Right forelimb (tissue), 1 donor: ENCODE results near the gene CDS2.

ENCODE experiments used
- DNase-seq: peaks from one replicate; pipeline ENCODE4 v3.0.0-alpha.2; 2018

The CDS2 gene

GRCh38 chr20:5182615-5183254 is 55.9 kb downstream of the CDS2 start:
- DNase-seq, result no peak

GRCh38 chr20:5183731-5184474 is 57.1 kb downstream of the CDS2 start:
- DNase-seq, result no peak

GRCh38 chr20:5184684-5185083 is 57.9 kb downstream of the CDS2 start:
- DNase-seq, result no peak

- no peak for DNase-seq
Measured at GRCh38 chr20:5187122-5187521, 60.3 kb downstream of the CDS2 start.

- DNase-seq, result no peak
Measured at GRCh38 chr20:5188736-5189135, 61.9 kb downstream of the CDS2 start.

DNA sequence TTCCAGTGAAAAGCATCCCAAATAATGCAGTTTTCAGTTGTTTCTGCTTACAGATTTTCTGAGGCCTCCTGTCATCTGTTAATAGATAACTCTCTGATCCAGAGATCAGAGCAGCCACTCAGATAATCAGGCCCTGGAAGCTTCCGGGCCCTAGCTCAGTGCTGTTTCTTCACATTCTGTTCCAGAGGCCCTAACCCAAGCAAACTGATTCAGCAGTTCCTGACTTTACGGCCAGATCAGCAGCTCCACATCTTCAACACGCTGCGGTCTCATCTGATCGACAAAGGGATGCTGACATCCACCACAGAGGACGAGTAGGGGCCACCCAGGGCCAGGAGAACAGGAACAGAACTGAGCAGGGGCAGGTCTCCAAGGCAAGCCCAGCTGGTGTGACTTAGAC is 63.1 kb downstream of the CDS2 start:
- DNase-seq, result no peak

- DNase-seq, result no peak
Measured at GRCh38 chr20:5190444-5190843, 63.6 kb downstream of the CDS2 start.

GRCh38 chr20:5191829-5192569 is 65.2 kb downstream of the CDS2 start:
- DNase-seq, result peak; percentile 58

GRCh38 chr20:5192570-5193431 is 66.0 kb downstream of the CDS2 start:
- DNase-seq, result no peak

- no peak for DNase-seq
Measured at GRCh38 chr20:5195655-5196054, 68.8 kb downstream of the CDS2 start.

- no peak for DNase-seq
Measured at GRCh38 chr20:5196149-5196548, 69.3 kb downstream of the CDS2 start.

GRCh38 chr20:5197270-5197827 is 70.5 kb downstream of the CDS2 start:
- no peak for DNase-seq

GRCh38 chr20:5197847-5198650 is 71.2 kb downstream of the CDS2 start:
- no peak for DNase-seq

GRCh38 chr20:5198651-5198924 is 71.8 kb downstream of the CDS2 start:
- DNase-seq, result no peak

- no peak for DNase-seq
Measured at GRCh38 chr20:5203380-5203779, 76.6 kb downstream of the CDS2 start.

- DNase-seq, result peak; percentile 79
Measured at GRCh38 chr20:5205348-5206210, 78.8 kb downstream of the CDS2 start.

DNA sequence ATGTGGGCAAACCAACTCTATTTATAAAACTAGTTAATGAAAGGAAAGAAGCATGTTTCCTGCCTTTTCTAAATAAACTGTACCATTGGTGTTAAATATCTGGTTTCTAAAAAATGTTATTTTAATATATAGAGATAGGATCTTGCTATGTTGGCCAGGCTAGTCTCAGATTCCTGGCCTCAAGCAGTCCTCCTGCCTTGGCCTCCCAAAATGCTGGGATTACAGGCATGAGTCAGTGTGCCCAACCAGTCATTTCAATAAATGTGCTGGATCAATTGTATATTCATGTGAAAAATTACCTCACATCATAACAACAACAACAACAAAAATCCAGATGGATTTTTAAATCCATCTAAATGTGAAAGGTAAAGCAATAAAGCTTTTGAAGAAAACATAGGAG is 80.3 kb downstream of the CDS2 start:
- no peak for DNase-seq

- no peak for DNase-seq
Measured at GRCh38 chr20:5211803-5212714, 85.3 kb downstream of the CDS2 start.

DNA sequence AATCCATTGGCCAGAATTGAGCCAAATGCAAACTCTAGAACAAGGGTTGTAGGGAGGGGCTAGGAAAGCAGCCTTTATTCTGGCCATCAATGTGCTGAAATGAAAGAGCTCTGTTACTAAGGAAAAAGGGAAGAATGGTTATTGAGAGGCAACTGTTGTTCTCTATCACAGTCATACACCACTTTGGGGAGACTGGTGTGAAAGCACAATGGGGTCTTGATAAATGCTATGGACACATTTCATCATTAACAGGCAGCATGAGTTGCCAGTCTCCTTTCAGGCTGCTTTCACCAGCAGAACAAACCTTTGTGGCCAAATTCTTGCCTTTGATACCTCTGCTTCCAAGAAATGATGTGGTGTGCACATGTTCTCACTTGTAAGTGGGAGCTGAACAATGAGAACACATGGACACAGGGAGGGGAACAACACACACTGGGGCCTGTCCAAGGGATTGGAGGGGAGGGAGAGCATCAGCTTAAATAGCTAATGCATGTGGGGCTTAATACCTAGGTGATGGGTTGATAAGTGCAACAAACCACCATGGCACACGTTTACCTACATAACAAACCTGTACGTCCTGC is 86.2 kb downstream of the CDS2 start:
- DNase-seq, result no peak

DNA sequence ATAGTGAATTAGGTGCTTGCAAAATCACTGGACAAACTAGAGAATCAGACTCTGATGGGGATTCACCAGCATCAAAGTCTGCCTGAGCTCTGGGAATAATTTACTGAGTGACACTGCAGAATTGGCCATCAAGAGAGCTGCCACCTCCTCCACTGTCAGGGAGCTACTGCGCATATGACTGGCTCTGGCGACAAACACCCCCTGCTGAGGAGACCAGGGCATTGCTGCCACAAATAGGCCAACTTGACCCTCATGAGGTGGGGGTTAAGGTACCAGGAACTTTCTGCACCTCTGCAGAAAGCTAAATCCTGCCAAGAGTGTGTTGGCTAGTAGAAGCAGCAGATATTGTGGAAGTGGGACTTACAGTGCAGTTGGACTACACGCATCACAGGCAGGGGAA is 88.0 kb downstream of the CDS2 start:
- DNase-seq, result no peak
